RWPE2 (cell line): ENCODE data around the gene SLC6A18.
"Not testable (repeated sequence)": the region's sequence is repeated elsewhere in the genome, so short reads cannot be mapped to it uniquely, and the experiment has no call there.

Source experiments
- ATAC-seq: fragments of 200-7000 bp; cut with Tn5 transposase; 3 replicates; pipeline ENCODE4 v1.9.1; 2021; ENCODE audit warnings: low read depth
- DNase-seq: peaks from one replicate; pipeline ENCODE4 v3.0.0-alpha.2; 2020; ENCODE audit warnings: low spot score
- H3K27ac ChIP-seq: fragments of 450-650 bp; 2 replicates; pipeline ENCODE4 v1.5.1; 2017; ENCODE audit warnings: mild to moderate bottlenecking; ENCODE audit not compliant: poor library complexity, severe bottlenecking
- H3K27me3 ChIP-seq: fragments of 250-450 bp; sonication (Bioruptor Pico); 2 replicates; pipeline ENCODE4 v1.5.1; 2021; ENCODE audit warnings: mild to moderate bottlenecking, moderate library complexity; ENCODE audit not compliant: insufficient read depth, poor library complexity, severe bottlenecking
- H3K36me3 ChIP-seq: fragments of 250-450 bp; sonication (Bioruptor Pico); 2 replicates; pipeline ENCODE4 v1.5.1; 2020; ENCODE audit warnings: low read depth, mild to moderate bottlenecking, moderate library complexity
- H3K4me1 ChIP-seq: fragments of 250-450 bp; sonication (Bioruptor Pico); 2 replicates; pipeline ENCODE4 v1.5.1; 2021; ENCODE audit warnings: mild to moderate bottlenecking, moderate library complexity; ENCODE audit not compliant: insufficient read depth, poor library complexity, severe bottlenecking
- H3K4me3 ChIP-seq: fragments of 250-450 bp; sonication (Bioruptor Pico); 2 replicates; pipeline ENCODE4 v1.5.1; 2021; ENCODE audit warnings: mild to moderate bottlenecking, moderate library complexity; ENCODE audit not compliant: severe bottlenecking
- H3K9me3 ChIP-seq: fragments of 250-450 bp; sonication (Bioruptor Pico); 2 replicates; pipeline ENCODE4 v1.5.1; 2021; ENCODE audit warnings: mild to moderate bottlenecking, moderate library complexity; ENCODE audit not compliant: severe bottlenecking
- CTCF ChIP-seq: fragments of 450-650 bp; IDR thresholded peaks from one replicate; pipeline ENCODE4 v1.5.1; 2017; ENCODE audit warnings: mild to moderate bottlenecking, moderate library complexity; ENCODE audit not compliant: poor library complexity, severe bottlenecking

SLC6A18 gene

GRCh38 chr5:1284336-1284970 lies 59.3 kb downstream of the SLC6A18 start:
- H3K27ac ChIP-seq, H3K4me3 ChIP-seq, H3K36me3 ChIP-seq, H3K9me3 ChIP-seq, H3K27me3 ChIP-seq, ATAC-seq, H3K4me1 ChIP-seq: not testable (repeated sequence)
- peak; percentile 50 for DNase-seq

GRCh38 chr5:1285141-1285540 lies 60.0 kb downstream of the SLC6A18 start:
- peak; percentile 62 for DNase-seq
- Histone ChIP-seq H3K4me1 (no peaks in the 10 kb centered on the region), H3K27me3 (no peaks in the 10 kb centered on the region), H3K4me3 (no peak overlapping the region), H3K9me3 (no peaks in the 10 kb centered on the region), H3K27ac (no peak overlapping the region), H3K36me3 (no peaks in the 10 kb centered on the region)
- no peak for TF ChIP-seq CTCF
- ATAC-seq: no peak

GRCh38 chr5:1285883-1286291 lies 60.7 kb downstream of the SLC6A18 start:
- TF ChIP-seq CTCF: no peak
- H3K36me3 ChIP-seq: no peaks in the 10 kb centered on the region
- peak; percentile 62 for DNase-seq
- H3K27ac ChIP-seq: no peak overlapping the region
- H3K9me3 ChIP-seq: no peaks in the 10 kb centered on the region
- H3K27me3 ChIP-seq: no peaks in the 10 kb centered on the region
- H3K4me1 ChIP-seq: no peaks in the 10 kb centered on the region
- no peak overlapping the region for H3K4me3 ChIP-seq
- ATAC-seq: no peak

DNA sequence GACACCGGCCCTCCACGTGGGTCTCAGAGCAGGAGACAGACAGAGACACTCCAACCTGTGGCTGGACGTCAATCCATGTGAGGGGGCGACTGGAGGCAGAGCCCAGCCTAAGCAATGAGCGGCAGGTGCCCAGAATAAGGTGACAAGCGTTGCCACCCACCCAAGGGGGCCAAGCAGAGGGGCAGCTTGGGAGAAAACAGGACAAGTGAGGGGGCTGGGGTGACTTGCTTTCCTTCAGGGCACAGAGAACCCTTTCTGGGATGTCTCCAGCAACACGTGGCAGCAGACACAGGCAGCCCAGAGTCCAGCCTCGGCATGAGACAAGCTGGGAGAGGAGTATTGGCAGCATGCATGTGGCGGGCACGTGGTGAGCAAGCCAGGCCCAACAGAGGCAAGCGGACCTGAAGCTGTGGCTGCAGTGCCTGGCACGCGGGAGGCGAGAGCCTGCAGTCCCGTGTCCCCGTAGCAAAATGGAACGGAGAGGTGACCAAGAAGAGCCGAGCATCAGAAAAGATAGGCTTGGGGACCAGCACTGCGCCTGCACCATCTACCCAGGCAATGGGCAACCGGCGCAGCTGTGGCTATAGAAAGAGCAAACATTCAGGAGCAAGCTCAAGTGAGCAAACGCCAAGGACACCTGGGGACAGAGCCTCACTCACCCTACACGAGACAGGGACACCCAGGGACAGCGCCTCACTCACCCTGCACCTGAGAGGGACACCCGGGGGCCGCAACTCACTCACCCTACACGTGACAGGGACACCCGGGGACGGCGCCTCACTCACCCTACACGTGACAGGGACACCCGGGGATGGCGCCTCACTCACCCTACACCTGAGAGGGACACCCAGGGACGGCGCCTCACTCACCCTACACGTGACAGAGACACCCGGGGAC lies 63.5 kb downstream of the SLC6A18 start:
- H3K4me3 ChIP-seq: no peak overlapping the region
- no peak overlapping the region for H3K27ac ChIP-seq
- no peaks in the 10 kb centered on the region for H3K9me3 ChIP-seq
- no peaks in the 10 kb centered on the region for H3K4me1 ChIP-seq
- TF ChIP-seq CTCF: no peak
- ATAC-seq (no peak; the same call in 2 of the 3 replicates), DNase-seq (peak; percentile 58)
- no peaks in the 10 kb centered on the region for H3K27me3 ChIP-seq
- no peaks in the 10 kb centered on the region for H3K36me3 ChIP-seq

DNA sequence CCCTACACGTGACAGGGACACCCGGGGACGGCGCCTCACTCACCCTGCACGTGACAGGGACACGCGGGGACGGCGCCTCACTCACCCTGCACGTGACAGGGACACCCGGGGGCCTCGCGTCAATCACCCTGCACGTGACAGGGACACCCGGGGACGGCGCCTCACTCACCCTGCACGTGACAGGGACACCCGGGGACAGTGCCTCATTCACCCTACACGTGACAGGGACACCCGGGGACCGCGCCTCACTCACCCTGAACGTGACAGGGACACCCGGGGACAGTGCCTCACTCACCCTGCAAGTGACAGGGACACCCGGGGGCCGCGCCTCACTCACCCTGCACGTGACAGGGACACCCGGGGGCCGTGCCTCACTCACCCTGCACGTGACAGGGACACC lies 64.4 kb downstream of the SLC6A18 start:
- H3K27me3 ChIP-seq, DNase-seq, H3K4me3 ChIP-seq, H3K9me3 ChIP-seq, H3K4me1 ChIP-seq, H3K27ac ChIP-seq, ATAC-seq, H3K36me3 ChIP-seq: not testable (repeated sequence)

DNA sequence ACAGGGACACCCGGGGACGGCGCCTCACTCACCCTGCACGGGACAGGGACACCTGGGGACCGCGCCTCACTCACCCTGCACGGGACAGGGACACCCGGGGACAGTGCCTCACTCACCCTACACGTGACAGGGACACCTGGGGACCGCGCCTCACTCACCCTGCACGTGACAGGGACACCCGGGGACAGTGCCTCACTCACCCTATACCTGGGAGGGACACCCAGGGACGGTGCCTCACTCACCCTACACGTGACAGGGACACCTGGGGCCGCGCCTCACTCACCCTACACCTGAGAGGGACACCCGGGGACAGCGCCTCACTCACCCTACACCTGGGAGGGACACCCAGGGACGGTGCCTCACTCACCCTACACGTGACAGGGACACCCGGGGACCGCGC lies 65.8 kb downstream of the SLC6A18 start:
- H3K9me3 ChIP-seq, DNase-seq, H3K36me3 ChIP-seq, H3K4me1 ChIP-seq, H3K27ac ChIP-seq, H3K27me3 ChIP-seq, ATAC-seq, H3K4me3 ChIP-seq: not testable (repeated sequence)
